GM03348 (cell line): Measurements from ENCODE around the gene KLRG1.
A peak's percentile ranks its signal among the peaks of the same experiment; 100 is the strongest.

Experiments used
- DNase-seq: peaks from one replicate; pipeline ENCODE4 v3.0.0; 2012; ENCODE audit warnings: low spot score

KLRG1 gene

GRCh38 chr12:8989413-8989812 lies at the start of gene KLRG1:
Gene KLRG1 (plus strand): TSS chr12:8989546. CDS start chr12:8989636, 90 bp downstream.
- no peak for DNase-seq

GRCh38 chr12:8941691-8942478 lies 47.5 kb upstream of the KLRG1 start:
- no peak for DNase-seq

- no peak for DNase-seq
Observed at GRCh38 chr12:8943565-8944186, 45.7 kb upstream of the KLRG1 start.

- DNase-seq, result no peak
Observed at GRCh38 chr12:8946733-8947132, 42.6 kb upstream of the KLRG1 start.

GRCh38 chr12:8947737-8948136 lies 41.6 kb upstream of the KLRG1 start:
- DNase-seq, result no peak

- DNase-seq, result peak; percentile 42
Observed at GRCh38 chr12:8948701-8949341, 40.5 kb upstream of the KLRG1 start.

GRCh38 chr12:8949342-8950220 lies 39.8 kb upstream of the KLRG1 start, which contains the start of gene M6PR:
Gene M6PR (minus strand): TSS chr12:8949645. CDS start chr12:8946404, 3,241 bp downstream.
- peak; percentile 97 for DNase-seq

- DNase-seq, result no peak
Observed at GRCh38 chr12:8950221-8950527, 39.2 kb upstream of the KLRG1 start.

- peak; percentile 11 for DNase-seq
Observed at GRCh38 chr12:8950702-8951478, 38.5 kb upstream of the KLRG1 start.

- DNase-seq, result no peak
Observed at GRCh38 chr12:8951744-8952143, 37.6 kb upstream of the KLRG1 start.

- no peak for DNase-seq
Observed at GRCh38 chr12:8953773-8954402, 35.5 kb upstream of the KLRG1 start.

- DNase-seq, result no peak
Observed at GRCh38 chr12:8956073-8956472, 33.3 kb upstream of the KLRG1 start.

GRCh38 chr12:8956772-8957171 lies 32.6 kb upstream of the KLRG1 start:
- no peak for DNase-seq

GRCh38 chr12:8957561-8957960 lies 31.8 kb upstream of the KLRG1 start:
- no peak for DNase-seq

GRCh38 chr12:8958066-8958465 lies 31.3 kb upstream of the KLRG1 start:
- DNase-seq, result no peak

GRCh38 chr12:8960176-8960575 lies 29.2 kb upstream of the KLRG1 start:
- no peak for DNase-seq

- DNase-seq, result no peak
Observed at GRCh38 chr12:8968761-8969160, 20.6 kb upstream of the KLRG1 start.

GRCh38 chr12:8969861-8970411 lies 19.4 kb upstream of the KLRG1 start:
- DNase-seq, result no peak

GRCh38 chr12:8970432-8970831 lies 18.9 kb upstream of the KLRG1 start:
- no peak for DNase-seq

GRCh38 chr12:8980137-8980536 lies 9.2 kb upstream of the KLRG1 start:
- no peak for DNase-seq
